ENCODE data around the gene GABRG3. TPM values are rescaled to one million over a fixed set of nuclear protein-coding genes. Genes with fewer than 3 reads are reported as not detected.

The GABRG3 gene
- total and polyA plus RNA-seq, 10 of the 15 experiments (the other 5 are each of a cell fraction or from before 2014, with no cell fraction given) = 0.15 TPM; not detected in 9

GRCh38 chr15:27480141-27480530, 509.2 kb downstream of the GABRG3 start (continued):
- TF ChIP-seq HDGF (IDR thresholded peaks at IDR 0.05) (no peak), MYB (IDR thresholded peaks at IDR 0.05; ENCODE audit: borderline replicate concordance, low read depth, low read length) (no peak), LARP7 (IDR thresholded peaks at IDR 0.05) (no peak), POLR2A (IDR thresholded peaks at IDR 0.05; ENCODE audit: low read depth, low read length) (no peak)

DNA sequence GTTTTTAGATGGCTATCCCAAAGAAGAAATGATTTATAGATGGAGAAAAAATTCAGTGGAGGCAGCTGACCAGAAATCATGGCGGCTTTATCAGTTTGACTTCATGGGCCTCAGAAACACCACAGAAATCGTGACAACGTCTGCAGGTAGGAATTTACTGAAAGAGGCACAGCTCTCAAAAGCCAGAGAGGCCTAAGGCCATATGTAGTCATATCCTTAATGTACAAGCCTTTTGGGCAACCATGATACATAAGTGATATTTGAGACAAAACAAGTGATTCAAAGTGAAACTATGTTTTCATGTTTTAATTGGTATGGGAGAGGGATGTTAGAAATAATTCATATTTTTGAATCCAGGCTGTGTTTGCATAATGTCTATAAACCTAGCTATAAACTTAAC, 509.7 kb downstream of the GABRG3 start:
- ChIA-PET POLR2A (no interaction called here), SMC1A (ENCODE audit: uncharacterized antibody, unreplicated experiment) (no interaction called here), RAD21 (ENCODE audit: unreplicated experiment) (no interaction called here), CTCF (no interaction called here)
- in situ Hi-C loops (cut with MboI) (no loop called here), intact Hi-C loops (cut with micrococcal nuclease; ENCODE audit: unreplicated experiment) (no loop called here)
- FAIRE-seq (no peak), ATAC-seq (no peak), DNase-seq (ENCODE audit: low read depth, low spot score) (no peak)
- H2AFZ ChIP-seq (ENCODE audit: control insufficient read depth, low read depth, low read length) = no peak overlapping the region
- no peaks in the 10 kb centered on the region; the same call in 2 of the 3 replicates for H3K9me3 ChIP-seq (replicated peaks; ENCODE audit: control insufficient read depth, insufficient read depth, low read length)
- no peak overlapping the region for H3K4me3 ChIP-seq
- H3K4me2 ChIP-seq (ENCODE audit: control insufficient read depth, insufficient read depth) = no peak overlapping the region
- H4K20me1 ChIP-seq (ENCODE audit: control insufficient read depth, insufficient read depth) = no peaks in the 10 kb centered on the region
- no peak overlapping the region for H3K27ac ChIP-seq (ENCODE audit: control insufficient read depth, insufficient read depth)
- 16% methylated on average over 3 of the region's 3 CpGs for WGBS (ENCODE audit: insufficient coverage, insufficient replicate concordance, low lambda C conversion rate, missing lambda C conversion rate)
- no peaks in the 10 kb centered on the region for H3K4me1 ChIP-seq (ENCODE audit: control insufficient read depth, insufficient read depth, low read length)
- no peaks in the 10 kb centered on the region for H3K79me2 ChIP-seq (ENCODE audit: control insufficient read depth, insufficient read depth, low read length)
- H3K27me3 ChIP-seq (replicated peaks in 1 of 2; ENCODE audit: control insufficient read depth in 2 of 2, insufficient read depth in 2 of 2, low read length in 1 of 2) = no peaks in the 10 kb centered on the region
- no TSS peak for BruUV-seq (replicated peaks)
- no peak for TF ChIP-seq ZSCAN29 (IDR thresholded peaks at IDR 0.05)
- TF ChIP-seq SMARCA5 (IDR thresholded peaks at IDR 0.05) = no peak
- TF ChIP-seq HDAC6 (IDR thresholded peaks at IDR 0.05; ENCODE audit: unreplicated experiment) = no peak
- TF ChIP-seq CEBPB (IDR thresholded peaks at IDR 0.05; ENCODE audit: borderline replicate concordance in 1 of 2, low read depth in 2 of 2, low read length in 2 of 2) = no peak
- no peak for TF ChIP-seq RCOR1 (conservative IDR thresholded peaks at IDR 0.05; ENCODE audit: low read depth, low read length)
- H3K9ac ChIP-seq (ENCODE audit: control insufficient read depth, insufficient read depth, low read length) = no peak overlapping the region
- no peaks in the 10 kb centered on the region for H3K36me3 ChIP-seq (ENCODE audit: control insufficient read depth in 2 of 2, insufficient read depth in 2 of 2, low read length in 1 of 2)

- POLR2A ChIA-PET = no interaction called here
- no peaks in the 10 kb centered on the region for H3K36me3 ChIP-seq (ENCODE audit: control insufficient read depth in 2 of 2, insufficient read depth in 2 of 2, low read length in 1 of 2)
- FAIRE-seq (no peak), DNase-seq (ENCODE audit: low read depth, low spot score) (no peak), ATAC-seq (no peak)
- WGBS (ENCODE audit: insufficient coverage, insufficient replicate concordance, low lambda C conversion rate, missing lambda C conversion rate) = 20% methylated on average over 4 of the region's 4 CpGs
- CTCF ChIA-PET = no interaction called here
- in situ Hi-C loops (cut with MboI) = no loop called here
- BruUV-seq (replicated peaks) = no TSS peak
- RAD21 ChIA-PET (ENCODE audit: unreplicated experiment) = no interaction called here
- no peaks in the 10 kb centered on the region; the same call in 2 of the 3 replicates for H3K9me3 ChIP-seq (replicated peaks; ENCODE audit: control insufficient read depth, insufficient read depth, low read length)
- H3K4me1 ChIP-seq (ENCODE audit: control insufficient read depth, insufficient read depth, low read length) = no peaks in the 10 kb centered on the region
- intact Hi-C loops (cut with micrococcal nuclease; ENCODE audit: unreplicated experiment) = no loop called here
- SMC1A ChIA-PET (ENCODE audit: uncharacterized antibody, unreplicated experiment) = no interaction called here
- H3K27me3 ChIP-seq (replicated peaks in 1 of 2; ENCODE audit: control insufficient read depth in 2 of 2, insufficient read depth in 2 of 2, low read length in 1 of 2) = no peaks in the 10 kb centered on the region
- no peak overlapping the region for H3K9ac ChIP-seq (ENCODE audit: control insufficient read depth, insufficient read depth, low read length)
- H3K79me2 ChIP-seq (ENCODE audit: control insufficient read depth, insufficient read depth, low read length) = no peaks in the 10 kb centered on the region
- no peak overlapping the region for H3K4me3 ChIP-seq
- H3K27ac ChIP-seq (ENCODE audit: control insufficient read depth, insufficient read depth) = no peak overlapping the region
- H3K4me2 ChIP-seq (ENCODE audit: control insufficient read depth, insufficient read depth) = no peak overlapping the region
- H4K20me1 ChIP-seq (ENCODE audit: control insufficient read depth, insufficient read depth) = no peaks in the 10 kb centered on the region
- no peak overlapping the region for H2AFZ ChIP-seq (ENCODE audit: control insufficient read depth, low read depth, low read length)
- TF ChIP-seq KAT2A (conservative IDR thresholded peaks at IDR 0.05; ENCODE audit: control insufficient read depth, low read depth, low read length) (no peak), NFXL1 (IDR thresholded peaks at IDR 0.05; ENCODE audit: borderline replicate concordance) (no peak), GABPA (IDR thresholded peaks at IDR 0.05; ENCODE audit: low read depth) (no peak), SUZ12 (IDR thresholded peaks at IDR 0.05; ENCODE audit: unreplicated experiment) (no peak), USF2 (IDR thresholded peaks at IDR 0.05; ENCODE audit: borderline replicate concordance, low read depth, low read length) (no peak), PML (IDR thresholded peaks at IDR 0.05; ENCODE audit: low read length) (no peak)
- TF ChIP-seq, protein P1, sequence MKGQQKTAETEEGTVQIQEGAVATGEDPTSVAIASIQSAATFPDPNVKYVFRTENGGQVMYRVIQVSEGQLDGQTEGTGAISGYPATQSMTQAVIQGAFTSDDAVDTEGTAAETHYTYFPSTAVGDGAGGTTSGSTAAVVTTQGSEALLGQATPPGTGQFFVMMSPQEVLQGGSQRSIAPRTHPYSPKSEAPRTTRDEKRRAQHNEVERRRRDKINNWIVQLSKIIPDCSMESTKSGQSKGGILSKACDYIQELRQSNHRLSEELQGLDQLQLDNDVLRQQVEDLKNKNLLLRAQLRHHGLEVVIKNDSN (IDR thresholded peaks at IDR 0.05; ENCODE audit: borderline replicate concordance, extremely low read length, insufficient read depth, low read depth, low read length) = no peak
- TF ChIP-seq, protein P2, sequence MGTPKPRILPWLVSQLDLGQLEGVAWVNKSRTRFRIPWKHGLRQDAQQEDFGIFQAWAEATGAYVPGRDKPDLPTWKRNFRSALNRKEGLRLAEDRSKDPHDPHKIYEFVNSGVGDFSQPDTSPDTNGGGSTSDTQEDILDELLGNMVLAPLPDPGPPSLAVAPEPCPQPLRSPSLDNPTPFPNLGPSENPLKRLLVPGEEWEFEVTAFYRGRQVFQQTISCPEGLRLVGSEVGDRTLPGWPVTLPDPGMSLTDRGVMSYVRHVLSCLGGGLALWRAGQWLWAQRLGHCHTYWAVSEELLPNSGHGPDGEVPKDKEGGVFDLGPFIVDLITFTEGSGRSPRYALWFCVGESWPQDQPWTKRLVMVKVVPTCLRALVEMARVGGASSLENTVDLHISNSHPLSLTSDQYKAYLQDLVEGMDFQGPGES (IDR thresholded peaks at IDR 0.05) = no peak
Observed at GRCh38 chr15:27481768-27482167, 510.8 kb downstream of the GABRG3 start.
